ENCODE data around the gene GMPR2.

GMPR2 gene

GRCh38 chr14:24254630-24255392 lies 22.1 kb downstream of the GMPR2 start:
- DNase-seq, result no peak

- DNase-seq, result no peak
These were observed 22.7 kb downstream of the GMPR2 start for GRCh38 chr14:24255438-24255837.

- no peak for DNase-seq
These were observed 23.4 kb downstream of the GMPR2 start for GRCh38 chr14:24255931-24256711.

- no peak for DNase-seq
These were observed 24.2 kb downstream of the GMPR2 start for GRCh38 chr14:24256960-24257359.

- no peak for DNase-seq
These were observed 25.4 kb downstream of the GMPR2 start for GRCh38 chr14:24258119-24258518.

- DNase-seq, result no peak
These were observed 26.0 kb downstream of the GMPR2 start for GRCh38 chr14:24258548-24259265.

- no peak for DNase-seq
These were observed 26.7 kb downstream of the GMPR2 start for GRCh38 chr14:24259282-24260025.

GRCh38 chr14:24260026-24260779 lies 27.5 kb downstream of the GMPR2 start:
- DNase-seq, result no peak

- no peak for DNase-seq
These were observed 28.0 kb downstream of the GMPR2 start for GRCh38 chr14:24260780-24261157.

- DNase-seq, result no peak
These were observed 28.7 kb downstream of the GMPR2 start for GRCh38 chr14:24261256-24261968.

- no peak for DNase-seq
These were observed 29.2 kb downstream of the GMPR2 start for GRCh38 chr14:24261969-24262327.

GRCh38 chr14:24262821-24263733 lies 30.3 kb downstream of the GMPR2 start, which contains the start of gene TGM1:
TSS of gene TGM1 (minus strand) at chr14:24263177. CDS start at chr14:24262352, 825 bp downstream.
- DNase-seq, result no peak

GRCh38 chr14:24263848-24264247 lies 31.1 kb downstream of the GMPR2 start:
- DNase-seq, result no peak

GRCh38 chr14:24264298-24264697 lies 31.6 kb downstream of the GMPR2 start:
- no peak for DNase-seq

- no peak for DNase-seq
These were observed 33.9 kb downstream of the GMPR2 start for GRCh38 chr14:24266344-24267244.

GRCh38 chr14:24267516-24267915 lies 34.8 kb downstream of the GMPR2 start:
- DNase-seq, result no peak

GRCh38 chr14:24268225-24268624 lies 35.5 kb downstream of the GMPR2 start:
- DNase-seq, result no peak

- no peak for DNase-seq
These were observed 36.6 kb downstream of the GMPR2 start for GRCh38 chr14:24269368-24269767.

GRCh38 chr14:24269910-24270536 lies 37.3 kb downstream of the GMPR2 start:
- DNase-seq, result no peak
